Heart left ventricle (tissue), 13 donors: Measurements from ENCODE around the gene MRPS18A.

ENCODE experiments used
- CTCF ChIP-seq, 12 donors: fragments of 200-600 bp; sonication (generic) in 4 of 12; IDR thresholded peaks; one replicate each; pipeline versions ENCODE4 v1.5.0 to v1.8.0; 2018 to 2022; ENCODE audit warnings: antibody characterized with exemption in 12 of 12, mild to moderate bottlenecking in 5 of 12
- POLR2A ChIP-seq, 2 donors: fragments of 450-650 bp; IDR thresholded peaks; one replicate each; pipeline ENCODE4 v1.6.1; 2017; ENCODE audit warnings: antibody characterized with exemption in 2 of 2, mild to moderate bottlenecking in 2 of 2, moderate library complexity in 2 of 2
- donor health status: ischemic (EF 13 %, LVEDD 7.1; RV severe dilation, severe dysfunction).
- donor health status: DM: no; HTN: yes; CAD: no.
- donor health status: DM: no; HTN: no; CAD: no.
- donor health status: ischemic (EF 25% LVEDD 6.9; RV normal size, moderate dysfunction).
- donor health status: ischemic (EF 25% LVEDD 5.7; RV mildly dilated, moderate dysfunction).
- donor health status: ischemic (EF 35%, LVEDD 5.7; RV mildly dilated, moderate dysfunction).
- donor health status: nonischemic (EF 11% LVEDD 7.7; RV severe dilation, severe dysfunction).
- donor health status: DM: yes; HTN: yes; CAD: no.
- donor health status: PGD.
- donor health status: ischemic (EF 29% LVEDD 5.4; RV normal size, mild dysfunction).
- donor health status: nonischemic (EF 23%, LVEDD 6.1; RV moderate dilation, normal function).

- TF ChIP-seq CTCF (IDR thresholded peaks at IDR 0.05) = no peak
- no peak for TF ChIP-seq POLR2A (IDR thresholded peaks at IDR 0.05)
These were observed 19.2 kb upstream of the MRPS18A start for GRCh38 chr6:43706788-43707187.
